HG03135 (cell line): ENCODE measurements around the gene RLN3.

Experiments
- ATAC-seq: cut with Tn5 transposase; IDR thresholded peaks from one replicate; pipeline ENCODE4 v1.9.1; 2021; ENCODE audit warnings: mild to moderate bottlenecking, moderate library complexity; ENCODE audit not compliant: unreplicated experiment

Gene RLN3

DNA sequence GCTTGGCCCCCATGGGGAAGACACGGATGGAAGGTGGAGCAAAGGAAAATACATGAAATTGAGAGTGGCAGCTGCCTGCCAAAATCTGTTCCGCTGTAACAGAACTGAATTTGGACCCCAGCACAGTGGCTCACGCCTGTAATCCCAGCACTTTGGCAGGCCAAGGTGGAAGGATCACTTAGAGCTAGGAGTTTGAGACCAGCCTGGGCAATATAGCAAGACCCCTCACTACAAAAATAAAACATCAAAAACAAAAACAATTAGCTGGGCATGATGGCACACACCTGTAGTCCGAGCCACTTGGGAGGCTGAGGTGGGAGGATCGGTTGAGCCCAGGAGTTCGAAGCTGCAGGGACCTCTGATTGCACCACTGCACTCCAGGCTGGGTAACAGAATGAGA, 24.5 kb downstream of the RLN3 start:
- ATAC-seq = no peak

DNA sequence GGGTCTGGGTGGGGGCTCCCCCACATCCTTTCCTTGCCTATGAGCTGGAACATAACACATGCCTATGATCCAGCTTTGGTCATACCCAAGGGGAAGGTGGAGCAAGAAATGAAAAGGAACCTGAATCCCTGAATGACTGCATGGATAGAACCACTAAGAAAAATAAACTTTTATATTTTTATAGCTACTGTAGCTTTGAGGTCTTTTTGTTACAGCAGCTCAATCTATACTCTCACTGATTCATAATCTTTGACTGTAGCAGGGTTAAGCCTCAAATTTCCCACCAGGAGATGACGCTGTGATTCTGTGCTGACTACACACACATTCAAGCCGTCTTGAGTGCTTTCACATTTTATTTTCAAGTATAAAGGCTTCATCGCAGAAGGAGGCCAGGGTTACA, 25.1 kb downstream of the RLN3 start:
- no peak for ATAC-seq

DNA sequence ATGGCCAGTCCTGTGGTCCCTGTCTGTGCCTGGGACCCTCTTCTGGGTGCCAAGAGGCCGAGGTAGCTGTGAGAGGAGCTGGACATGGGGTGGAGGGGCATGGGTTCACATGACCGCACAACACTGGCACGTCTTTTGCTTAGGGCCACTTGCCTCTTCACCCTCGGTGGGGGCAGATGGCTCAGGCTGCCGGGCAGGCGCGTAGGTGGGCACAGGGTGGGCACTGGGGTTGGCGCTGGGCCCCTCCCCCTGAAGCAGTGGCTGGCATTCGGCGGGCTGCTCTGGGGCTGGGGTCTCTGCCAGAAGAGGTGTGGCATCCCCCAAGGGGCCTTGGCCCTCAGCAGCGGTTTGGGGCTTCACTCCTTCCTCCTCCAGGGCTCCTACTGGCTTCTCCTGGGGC, 25.6 kb downstream of the RLN3 start:
- ATAC-seq = no peak

DNA sequence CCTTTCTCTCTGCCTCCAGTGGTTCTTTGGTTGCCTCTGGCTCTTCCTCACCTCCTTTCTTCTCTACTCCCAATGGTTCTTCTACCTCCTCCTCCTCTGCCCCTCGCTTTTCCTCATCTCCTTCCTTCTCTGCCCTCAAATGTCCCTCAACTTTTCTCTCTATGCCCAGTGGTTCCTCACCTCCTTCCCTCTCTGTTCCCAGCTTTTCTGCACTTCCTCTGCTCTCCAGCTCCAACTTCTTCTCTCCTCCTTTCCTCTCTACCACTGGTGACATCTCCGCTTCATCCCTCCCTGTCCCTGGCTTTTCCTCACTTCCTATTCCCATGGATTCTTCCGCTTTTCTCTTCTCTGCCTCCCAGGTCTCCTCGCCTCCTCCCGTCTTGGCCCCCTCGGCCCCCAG, 26.2 kb downstream of the RLN3 start:
- no peak for ATAC-seq

- ATAC-seq = no peak
Observed at GRCh38 chr19:14054721-14055120, 26.8 kb downstream of the RLN3 start.

- ATAC-seq = no peak
Observed at GRCh38 chr19:14055396-14055795, 27.4 kb downstream of the RLN3 start.

DNA sequence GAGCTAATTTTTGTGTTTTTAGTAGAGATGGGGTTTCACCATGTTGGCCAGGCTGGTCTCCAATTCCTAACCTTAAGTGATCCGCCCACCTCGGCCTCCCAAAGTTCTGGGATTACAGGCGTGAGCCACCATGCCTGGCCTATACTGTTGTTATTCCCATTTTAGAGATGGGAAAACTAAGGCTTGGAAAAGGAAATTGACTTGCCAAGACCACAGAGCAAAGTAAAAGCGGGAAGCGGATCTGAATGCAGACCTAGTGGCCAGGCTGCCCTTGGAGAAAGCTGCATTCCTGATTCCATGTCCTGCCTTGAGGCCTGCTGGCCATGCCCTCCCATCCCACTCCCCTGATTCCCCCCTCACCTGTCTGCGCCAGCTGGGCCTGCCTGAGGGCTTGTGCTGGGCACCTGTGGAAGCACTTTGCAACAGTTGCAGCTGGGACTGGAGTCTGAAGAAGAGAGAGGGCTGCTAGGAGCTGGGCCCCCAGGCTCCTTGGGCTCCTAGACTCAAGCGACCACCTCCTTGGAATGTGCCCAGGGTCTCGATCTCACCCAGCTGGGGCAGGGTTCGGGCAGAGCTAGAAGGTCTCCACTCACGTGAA, 28.2 kb downstream of the RLN3 start:
- ATAC-seq = no peak

DNA sequence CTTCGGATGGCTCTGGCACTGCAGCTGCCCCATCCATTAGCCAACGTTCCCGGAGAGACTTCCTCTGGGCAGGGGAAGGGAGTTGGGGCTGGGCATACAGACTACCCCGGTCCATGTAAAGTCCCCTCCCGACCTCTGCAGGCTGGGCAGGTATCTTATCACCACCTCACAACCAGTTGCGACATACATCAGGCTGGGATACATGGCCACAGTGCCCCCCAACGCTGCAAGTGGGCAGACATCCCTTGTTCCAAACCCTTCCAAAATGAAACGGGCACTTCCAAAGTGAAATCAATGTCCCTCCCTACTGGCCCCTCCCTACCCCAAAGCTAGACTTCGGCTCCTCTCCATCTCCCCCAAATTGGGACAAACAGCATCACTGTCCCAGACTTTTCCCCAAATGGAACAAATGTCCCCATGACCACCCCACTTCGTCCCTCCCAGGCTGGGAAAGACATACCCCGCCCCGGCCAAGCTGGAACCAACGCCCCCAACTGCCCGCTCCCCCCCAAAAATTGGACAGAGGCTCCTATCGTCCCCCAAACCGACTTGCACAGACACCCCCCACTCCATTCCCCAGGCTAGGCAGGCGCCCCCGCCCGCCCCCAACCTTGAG, 28.9 kb downstream of the RLN3 start:
- ATAC-seq = no peak

DNA sequence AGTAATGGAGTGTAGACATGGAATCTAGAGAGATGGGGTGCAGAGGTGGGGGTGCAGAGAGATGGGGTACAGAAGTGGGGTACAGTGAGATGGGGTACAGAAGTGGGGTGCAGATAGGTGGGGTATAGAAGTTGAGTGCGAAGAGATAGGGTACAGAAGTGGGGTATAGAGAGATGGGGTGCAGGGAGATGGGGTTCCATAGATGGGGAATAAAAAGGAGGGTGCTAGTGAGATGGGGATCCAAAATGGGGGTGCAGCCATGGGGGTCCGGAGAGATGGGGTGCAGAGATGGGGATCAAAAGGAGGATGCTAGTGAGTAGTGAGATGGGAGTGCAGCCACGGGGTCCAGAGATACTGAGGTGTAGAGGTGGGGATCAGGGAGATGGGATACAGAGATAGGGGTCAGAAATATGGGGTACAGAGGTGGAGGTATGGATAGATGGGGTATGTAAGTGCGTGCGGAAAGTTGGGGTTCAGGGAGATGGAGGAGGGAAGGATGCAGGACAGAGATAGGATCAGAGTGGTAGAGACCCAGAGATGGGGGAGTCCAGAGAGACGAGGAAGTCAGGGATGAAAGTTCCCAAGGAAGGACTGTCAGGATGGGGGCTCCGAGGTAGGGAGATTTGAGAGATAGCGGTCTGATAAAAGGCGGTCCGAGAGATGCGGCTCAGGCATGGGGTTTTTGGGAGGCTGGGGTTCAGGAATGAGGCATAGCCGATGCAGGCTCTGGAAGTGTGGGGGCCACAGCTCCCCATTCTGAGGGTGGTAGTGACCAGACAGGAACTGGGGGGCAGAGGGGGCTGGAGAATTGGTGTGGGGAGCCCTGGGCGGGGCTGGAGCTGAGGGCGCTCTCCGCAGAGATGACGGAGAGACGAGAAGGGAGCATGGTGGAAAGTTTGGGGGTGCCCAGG, 30.5 kb downstream of the RLN3 start:
- ATAC-seq = no peak

DNA sequence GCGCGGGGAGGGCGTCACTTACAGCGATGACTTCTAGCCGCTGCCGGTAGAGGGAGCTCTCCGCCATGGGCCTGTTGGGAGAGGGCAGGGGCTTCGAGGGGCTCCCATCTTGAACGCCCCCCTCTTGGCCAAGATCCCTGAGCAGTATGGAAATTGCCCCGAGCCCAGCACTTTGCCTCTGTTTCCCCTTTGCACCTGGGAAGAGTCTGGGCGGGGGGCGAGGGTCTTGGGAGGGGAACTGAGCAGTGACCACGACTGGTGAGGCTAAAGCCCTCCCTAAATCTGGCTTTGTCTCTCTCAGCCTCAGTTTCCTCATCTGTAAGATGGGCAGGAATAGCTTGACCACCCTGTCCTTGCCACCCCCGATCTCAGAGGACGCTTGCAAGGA, 31.1 kb downstream of the RLN3 start:
- no peak for ATAC-seq

GRCh38 chr19:14059652-14060155, 31.8 kb downstream of the RLN3 start:
- ATAC-seq = no peak

DNA sequence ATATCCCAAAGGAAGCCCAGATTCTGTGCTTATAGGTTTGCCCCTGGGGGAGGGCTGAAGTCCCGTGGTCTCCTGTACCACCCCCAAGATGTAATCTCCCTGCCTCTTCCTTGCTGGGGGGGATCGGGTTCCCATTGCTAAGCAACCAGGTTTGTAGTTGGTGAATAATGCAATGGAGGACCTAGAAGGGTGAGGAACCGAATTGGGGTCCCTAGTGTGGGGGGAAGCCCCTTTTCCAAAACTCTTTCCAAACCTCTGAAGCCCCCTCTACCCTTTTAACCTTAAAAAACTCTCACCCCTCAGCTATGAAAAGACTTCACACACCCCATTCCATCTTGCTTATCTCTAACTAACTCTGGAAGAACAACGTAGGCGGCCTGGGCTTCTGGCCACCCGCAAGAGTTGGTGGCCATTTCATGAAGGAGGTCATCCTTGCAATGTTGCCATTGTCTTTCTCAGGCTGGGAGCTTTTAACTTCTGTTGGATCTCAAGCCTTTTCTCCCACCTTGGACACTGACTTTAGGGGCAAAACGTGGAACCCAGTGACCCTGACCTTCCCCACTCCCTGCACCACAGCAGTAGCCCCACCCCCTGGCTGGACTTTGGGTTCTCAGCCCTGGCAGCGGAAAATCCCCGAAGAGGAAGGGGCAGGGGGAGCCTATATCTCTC, 33.3 kb downstream of the RLN3 start:
- no peak for ATAC-seq

DNA sequence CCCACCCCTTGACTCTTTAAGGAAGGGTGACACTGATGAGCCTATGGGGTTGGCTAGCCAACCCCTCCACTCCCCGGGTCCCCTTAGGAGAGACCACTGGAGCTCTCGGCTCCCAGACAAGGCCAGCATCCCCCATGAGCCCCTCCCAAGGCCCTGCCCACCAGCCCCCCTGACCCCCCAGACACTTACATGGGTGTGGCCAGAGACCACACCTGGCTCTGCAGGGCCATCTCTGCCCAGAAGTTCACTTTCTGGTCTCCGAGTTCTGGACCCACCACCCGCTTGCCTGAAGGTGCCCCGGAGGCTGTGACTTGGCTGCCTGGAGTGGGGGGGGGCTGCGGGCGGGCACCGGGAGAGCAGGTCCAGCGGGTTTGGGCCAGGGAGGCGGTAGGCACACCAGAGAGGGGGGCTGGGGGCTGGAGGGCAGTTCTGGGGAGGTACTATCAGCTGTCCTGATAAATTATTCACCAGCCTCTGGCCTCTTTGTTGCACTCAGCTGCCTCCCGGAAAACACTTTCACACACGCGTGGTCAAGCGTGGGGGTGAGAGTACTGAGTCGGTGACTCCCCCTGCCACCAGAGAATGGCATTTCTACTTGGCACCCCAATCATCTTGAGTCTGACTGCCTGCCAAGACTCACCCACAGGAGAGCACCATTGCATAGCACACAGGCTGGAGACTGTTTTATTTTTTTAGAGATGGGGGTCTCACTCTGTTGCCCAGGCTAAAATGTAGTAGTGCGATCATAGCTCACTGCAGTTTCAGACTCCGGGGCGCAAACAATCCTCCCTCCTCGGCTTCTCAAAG, 34.0 kb downstream of the RLN3 start, which contains the start of gene PALM3:
PALM3 (minus strand) TSS at position 326 of the 807 bp plus-strand sequence; CDS start at position 230, 96 bp downstream.
- no peak for ATAC-seq

GRCh38 chr19:14062558-14062855, 34.6 kb downstream of the RLN3 start:
- no peak for ATAC-seq

GRCh38 chr19:14063105-14063504, 35.2 kb downstream of the RLN3 start:
- no peak for ATAC-seq

GRCh38 chr19:14066134-14066533, 38.2 kb downstream of the RLN3 start:
- no peak for ATAC-seq

GRCh38 chr19:14070268-14071050, 42.5 kb downstream of the RLN3 start:
- no peak for ATAC-seq

DNA sequence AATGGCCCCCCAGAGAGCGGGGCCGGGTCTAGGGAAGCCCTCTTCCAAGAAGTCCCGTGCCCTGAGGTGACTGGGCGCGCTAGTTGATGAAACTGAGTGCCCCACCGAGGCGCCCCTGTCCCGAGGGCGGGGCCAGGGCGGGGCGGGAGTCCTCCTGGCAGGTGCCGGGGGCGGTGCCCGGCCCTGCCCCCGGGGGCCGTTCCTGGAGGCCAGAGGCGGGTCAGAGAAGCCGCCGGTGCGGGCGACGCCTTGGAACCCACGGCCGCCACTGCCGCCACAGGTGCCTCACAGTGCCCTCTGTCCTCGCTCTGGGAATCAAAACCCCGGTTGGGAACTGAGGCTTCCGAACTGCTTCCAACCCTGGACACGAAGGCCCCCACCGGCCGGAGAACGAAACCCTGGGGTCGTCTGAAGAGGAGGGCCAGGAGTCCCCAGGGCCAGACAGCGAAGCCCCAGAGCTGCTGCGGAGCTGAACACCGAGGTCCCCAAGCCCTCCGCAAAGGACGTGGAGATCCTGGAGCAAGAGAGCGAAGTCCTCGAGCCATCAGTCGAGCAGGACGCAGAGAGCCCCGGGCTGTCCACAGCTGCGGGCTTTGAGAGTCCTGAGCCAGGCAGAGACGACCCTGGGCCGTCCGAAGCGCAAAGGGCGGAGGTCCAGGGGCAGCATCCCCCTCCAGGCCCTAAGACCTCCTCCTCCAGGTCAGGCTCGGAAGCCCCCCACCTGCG, 44.8 kb downstream of the RLN3 start, which contains the start of gene MISP3:
MISP3 (plus strand) TSS at position 252 of the 726 bp plus-strand sequence. CDS start 524 bp downstream, outside the sequence.
- no peak for ATAC-seq
